Measurements from ENCODE around the gene MYOM3.
A peak's percentile ranks its signal among the peaks of the same experiment; 100 is the strongest.
"Not testable (repeated sequence)": the region's sequence is repeated elsewhere in the genome, so short reads cannot be mapped to it uniquely, and the experiment has no call there.

The MYOM3 gene

GRCh38 chr1:24043345-24044032 is 68.4 kb downstream of the MYOM3 start:
- DNase-seq: no peak

- DNase-seq: no peak
Measured at GRCh38 chr1:24042315-24042714, 69.6 kb downstream of the MYOM3 start.

- DNase-seq: no peak
Measured at GRCh38 chr1:24036088-24036487, 75.8 kb downstream of the MYOM3 start.

- DNase-seq: no peak
Measured at GRCh38 chr1:24032981-24033380, 79.0 kb downstream of the MYOM3 start.

GRCh38 chr1:24030976-24031516 is 80.9 kb downstream of the MYOM3 start:
- DNase-seq: not testable (repeated sequence)

- DNase-seq: no peak
Measured at GRCh38 chr1:24027838-24028468, 84.0 kb downstream of the MYOM3 start.

GRCh38 chr1:24022581-24023361 is 89.2 kb downstream of the MYOM3 start:
- no peak for DNase-seq

- DNase-seq: no peak
Measured at GRCh38 chr1:24021403-24022266, 90.3 kb downstream of the MYOM3 start.

GRCh38 chr1:24020470-24020869 is 91.5 kb downstream of the MYOM3 start:
- no peak for DNase-seq

GRCh38 chr1:24020025-24020424 is 91.9 kb downstream of the MYOM3 start:
- no peak for DNase-seq

GRCh38 chr1:24018611-24019580 is 93.0 kb downstream of the MYOM3 start:
- DNase-seq: peak in 53 of 56 donors; percentile 2 to 76 (median 42)

- DNase-seq: no peak
Measured at GRCh38 chr1:24015221-24016210, 96.4 kb downstream of the MYOM3 start.

- not testable (repeated sequence) for DNase-seq
Measured at GRCh38 chr1:24012878-24013277, 99.1 kb downstream of the MYOM3 start.

- no peak for DNase-seq
Measured at GRCh38 chr1:24010650-24011049, 101.3 kb downstream of the MYOM3 start.

- DNase-seq: no peak
Measured at GRCh38 chr1:24009406-24009805, 102.5 kb downstream of the MYOM3 start.

GRCh38 chr1:24008574-24009184 is 103.3 kb downstream of the MYOM3 start:
- DNase-seq: not testable (repeated sequence)

- DNase-seq: no peak
Measured at GRCh38 chr1:24007079-24007478, 104.9 kb downstream of the MYOM3 start.

Measured in amygdala (tissue), 56 donors.